Thymus (tissue), 14 donors: ENCODE results near the gene ASPN. TPM values are rescaled to one million over a fixed set of nuclear protein-coding genes. Genes with fewer than 3 reads are reported as not detected.

Experiments
- DNase-seq, 9 donors: peaks; one replicate each; pipeline ENCODE4 v3.0.0-alpha.2; 2013; ENCODE audit warnings: low spot score in 9 of 9, low read depth in 6 of 9, missing footprints in 1 of 9
- H3K27ac ChIP-seq, 2 donors: one replicate each; pipeline ENCODE4 v1.5.1; 2013; ENCODE audit warnings: control low read depth in 1 of 2, low read depth in 1 of 2, low read length in 1 of 2, mild to moderate bottlenecking in 1 of 2, moderate library complexity in 1 of 2
- H3K27me3 ChIP-seq, 2 donors: one replicate each; pipeline ENCODE4 v1.5.1; 2013; ENCODE audit warnings: low read length in 1 of 2; ENCODE audit not compliant: control insufficient read depth in 2 of 2, insufficient read depth in 1 of 2
- H3K36me3 ChIP-seq, 2 donors: one replicate each; pipeline ENCODE4 v1.5.1; 2013; ENCODE audit warnings: low read length in 1 of 2, mild to moderate bottlenecking in 1 of 2, moderate library complexity in 1 of 2; ENCODE audit not compliant: control insufficient read depth in 2 of 2, insufficient read depth in 2 of 2
- H3K4me1 ChIP-seq, 2 donors: one replicate each; pipeline ENCODE4 v1.5.1; 2013; ENCODE audit warnings: low read length in 2 of 2; ENCODE audit not compliant: control insufficient read depth in 2 of 2, insufficient read depth in 2 of 2
- H3K4me3 ChIP-seq, 2 donors: one replicate each; pipeline ENCODE4 v1.5.1; 2013; ENCODE audit warnings: low read length in 2 of 2, control low read depth in 1 of 2, mild to moderate bottlenecking in 1 of 2
- H3K9me3 ChIP-seq, 2 donors: one replicate each; pipeline ENCODE4 v1.5.1; 2013; ENCODE audit warnings: low read length in 1 of 2, mild to moderate bottlenecking in 1 of 2; ENCODE audit not compliant: control insufficient read depth in 2 of 2, insufficient read depth in 1 of 2
- WGBS: extraction: QIAGEN DNeasy Blood & Tissue Kit; methylation state at CpG from one replicate; pipeline ENCODE4 v1.1.7; 2013; 5-methylcytosine and 5-hydroxymethylcytosine counted together
- long read RNA-seq, 10 donors: transcript quantifications; one replicate each; lab custom pipeline, GENCODE V29; 2026
- polyA plus RNA-seq: library from polyadenylated mRNA; stranded (reverse); fragments of 200-250 nt; gene quantifications from one replicate; pipeline ENCODE4 v1.2.3, GENCODE V29; 2013
- total RNA-seq: library from RNA; stranded (reverse); fragments of 120-200 nt; gene quantifications from one replicate; pipeline ENCODE4 v1.2.4, GENCODE V29; 2013
- donor health status: healthy.

ASPN gene
- 9.8 TPM for total RNA-seq
- polyA plus RNA-seq: 3.9 TPM
- long read RNA-seq, donor 1: 0 reads
- long read RNA-seq, donor 2: 0 reads
- long read RNA-seq, donor 3, partial matches to known transcripts: 0 of 4 reads
- long read RNA-seq, donor 3, other reads (novel, unspliced or antisense): 0 of 4 reads
- long read RNA-seq, donor 4: 0 reads
- long read RNA-seq, donor 5, partial matches to known transcripts: 10 of 11 reads
- long read RNA-seq, donor 5, other reads (novel, unspliced or antisense): 0 of 11 reads
- long read RNA-seq, donor 6: 0 reads
- long read RNA-seq, donor 7, partial matches to known transcripts: 0 of 2 reads
- long read RNA-seq, donor 7, other reads (novel, unspliced or antisense): 0 of 2 reads
- long read RNA-seq, donor 8, partial matches to known transcripts: 0 of 1 reads
- long read RNA-seq, donor 8, other reads (novel, unspliced or antisense): 0 of 1 reads
- long read RNA-seq, donor 9, partial matches to known transcripts: 0 of 2 reads
- long read RNA-seq, donor 9, other reads (novel, unspliced or antisense): 0 of 2 reads
- long read RNA-seq, donor 10, partial matches to known transcripts: 0 of 1 reads
- long read RNA-seq, donor 10, other reads (novel, unspliced or antisense): 0 of 1 reads

GRCh38 chr9:92482329-92482728 lies at the start of gene ASPN:
Gene ASPN (minus strand): TSS chr9:92482506.
- Histone ChIP-seq H3K36me3 (no peaks in the 10 kb centered on the region), H3K4me3 (no peak within 1 kb of the TSS), H3K27me3 (no peaks in the 10 kb centered on the region), H3K9me3 (no peaks in the 10 kb centered on the region), H3K4me1 (no peaks in the 10 kb centered on the region), H3K27ac (no peak within 1 kb of the TSS)
- no peak for DNase-seq
- WGBS: 97% methylated on average over 3 of the region's 3 CpGs

- Histone ChIP-seq H3K4me3 (no peak overlapping the region), H3K27ac (no peak overlapping the region), H3K36me3 (no peaks in the 10 kb centered on the region), H3K4me1 (no peaks in the 10 kb centered on the region), H3K9me3 (no peaks in the 10 kb centered on the region), H3K27me3 (no peaks in the 10 kb centered on the region)
- DNase-seq: no peak
Observed at GRCh38 chr9:92530893-92531292, 48.6 kb upstream of the ASPN start.

DNA sequence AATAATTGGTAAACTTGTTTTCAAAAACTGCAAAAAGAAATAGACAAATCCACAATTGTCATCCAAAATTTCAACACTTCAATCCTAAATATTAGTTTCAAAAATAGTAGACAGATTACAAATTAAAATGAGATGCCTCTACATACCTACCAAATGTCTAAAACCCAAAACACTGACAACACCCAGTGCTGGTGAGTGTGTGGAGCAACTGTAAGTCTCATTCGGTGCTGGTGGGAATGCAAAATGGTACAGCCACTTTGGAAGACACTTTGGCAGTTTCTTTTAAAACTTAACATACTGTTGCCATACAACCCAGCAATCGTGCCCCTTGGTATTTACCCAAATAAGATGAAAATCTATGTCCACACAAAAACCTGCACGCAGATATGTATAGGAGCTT lies 46.8 kb upstream of the ASPN start:
- Histone ChIP-seq H3K36me3 (no peaks in the 10 kb centered on the region), H3K4me1 (no peaks in the 10 kb centered on the region), H3K27ac (no peak overlapping the region), H3K4me3 (no peak overlapping the region), H3K27me3 (no peaks in the 10 kb centered on the region), H3K9me3 (no peaks in the 10 kb centered on the region)
- 99% methylated on average over 3 of the region's 3 CpGs for WGBS
- DNase-seq: no peak

GRCh38 chr9:92528522-92528849 lies 46.2 kb upstream of the ASPN start:
- Histone ChIP-seq H3K27me3 (no peaks in the 10 kb centered on the region), H3K9me3 (no peaks in the 10 kb centered on the region), H3K4me1 (no peaks in the 10 kb centered on the region), H3K4me3 (no peak overlapping the region), H3K36me3 (no peaks in the 10 kb centered on the region), H3K27ac (no peak overlapping the region)
- WGBS: 98% methylated on average over 1 of the region's 1 CpG
- no peak for DNase-seq

DNA sequence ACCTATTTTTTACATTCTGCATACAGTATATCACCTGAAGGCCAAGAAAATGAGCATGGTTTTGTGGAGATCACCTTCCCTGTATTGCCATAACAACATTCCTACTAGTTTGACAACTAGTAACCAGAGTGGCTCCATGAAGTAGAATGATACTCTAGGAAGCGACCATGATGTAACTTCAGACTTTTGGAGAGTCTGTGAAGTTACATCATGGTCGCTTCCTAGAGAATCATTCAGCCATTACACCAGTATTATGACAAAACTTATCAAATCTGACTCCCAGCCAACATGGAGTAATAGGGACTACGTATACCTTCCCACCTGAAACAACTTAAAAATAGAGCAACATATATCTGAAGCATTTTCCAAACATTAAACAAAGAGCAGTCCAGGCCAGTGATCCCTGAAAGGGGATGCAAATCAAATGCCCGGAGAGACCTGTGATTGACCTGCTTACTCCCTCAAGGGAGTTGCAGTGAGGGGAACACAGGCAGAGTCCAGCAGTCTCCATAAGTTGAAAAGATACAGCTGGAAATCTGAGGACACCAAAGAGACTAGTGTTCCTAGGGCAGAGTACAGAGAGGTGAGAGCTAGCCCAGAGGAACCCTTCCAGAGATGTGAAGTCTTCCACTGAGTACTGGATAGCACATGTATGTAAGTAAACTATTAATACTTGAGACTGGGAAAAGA lies 45.7 kb upstream of the ASPN start:
- 98% methylated on average over 4 of the region's 4 CpGs for WGBS
- H3K27me3 ChIP-seq: no peaks in the 10 kb centered on the region
- DNase-seq: no peak
- H3K27ac ChIP-seq: no peak overlapping the region
- no peaks in the 10 kb centered on the region for H3K4me1 ChIP-seq
- H3K4me3 ChIP-seq: no peak overlapping the region
- no peaks in the 10 kb centered on the region for H3K36me3 ChIP-seq
- no peaks in the 10 kb centered on the region for H3K9me3 ChIP-seq

GRCh38 chr9:92527291-92527828 lies 45.1 kb upstream of the ASPN start:
- H3K4me1 ChIP-seq: no peaks in the 10 kb centered on the region
- H3K36me3 ChIP-seq: no peaks in the 10 kb centered on the region
- no peak overlapping the region for H3K27ac ChIP-seq
- WGBS: 97% methylated on average over 2 of the region's 2 CpGs
- no peak overlapping the region for H3K4me3 ChIP-seq
- H3K27me3 ChIP-seq: no peaks in the 10 kb centered on the region
- H3K9me3 ChIP-seq: no peaks in the 10 kb centered on the region
- no peak for DNase-seq

- no peak for DNase-seq
- Histone ChIP-seq H3K27ac (no peak overlapping the region), H3K27me3 (no peaks in the 10 kb centered on the region), H3K4me1 (no peaks in the 10 kb centered on the region), H3K4me3 (no peak overlapping the region), H3K36me3 (no peaks in the 10 kb centered on the region), H3K9me3 (no peaks in the 10 kb centered on the region)
- 97% methylated on average over 5 of the region's 5 CpGs for WGBS
Observed at GRCh38 chr9:92525306-92525705, 43.0 kb upstream of the ASPN start.

DNA sequence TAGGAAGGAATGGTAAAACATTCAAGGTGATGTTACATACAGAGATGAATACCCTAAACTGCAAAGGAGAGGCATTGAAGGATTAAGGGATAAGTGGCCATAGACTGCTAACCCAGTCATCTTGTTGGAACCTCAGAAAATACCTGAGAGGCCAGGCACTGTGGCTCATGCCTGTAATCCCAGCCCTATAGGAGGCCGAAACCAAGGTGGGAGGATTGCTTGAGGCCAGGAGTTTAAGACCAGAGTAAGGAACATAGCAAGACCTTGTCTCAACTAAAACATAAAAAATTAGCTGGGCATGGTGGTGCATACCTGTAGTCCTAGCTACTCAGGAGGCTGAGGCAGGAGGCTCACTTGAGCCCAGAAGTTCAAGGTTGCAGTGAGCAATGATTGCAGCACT lies 42.6 kb upstream of the ASPN start:
- H3K4me1 ChIP-seq: no peaks in the 10 kb centered on the region
- no peaks in the 10 kb centered on the region for H3K9me3 ChIP-seq
- WGBS: 98% methylated on average over 1 of the region's 1 CpG
- H3K36me3 ChIP-seq: no peaks in the 10 kb centered on the region
- H3K27ac ChIP-seq: no peak overlapping the region
- H3K4me3 ChIP-seq: no peak overlapping the region
- no peak for DNase-seq
- H3K27me3 ChIP-seq: no peaks in the 10 kb centered on the region
